Lower leg skin (tissue), 4 donors: Measurements from ENCODE around the gene NANOS1. TPM values are rescaled to one million over a fixed set of nuclear protein-coding genes. Genes with fewer than 3 reads are reported as not detected.
A peak's percentile ranks its signal among the peaks of the same experiment; 100 is the strongest.
"Not testable (repeated sequence)": the region's sequence is repeated elsewhere in the genome, so short reads cannot be mapped to it uniquely, and the experiment has no call there.

Source experiments
- DNase-seq, 2 donors: peaks; one replicate each; pipeline ENCODE4 v3.0.0-alpha.2; 2019; ENCODE audit warnings: low spot score in 2 of 2
- H3K4me3 ChIP-seq: fragments of 200-600 bp; sonication (generic); 2 replicates; pipeline ENCODE4 v1.5.1; 2017; ENCODE audit warnings: mild to moderate bottlenecking, low read depth; ENCODE audit not compliant: poor library complexity, severe bottlenecking
- CTCF ChIP-seq, 3 donors: fragments of 450-650 bp; IDR thresholded peaks; one replicate each; pipeline ENCODE4 v1.5.1; 2016; ENCODE audit warnings: antibody characterized with exemption in 3 of 3, mild to moderate bottlenecking in 3 of 3, moderate library complexity in 2 of 3
- POLR2A ChIP-seq, 2 donors: fragments of 450-650 bp; IDR thresholded peaks; one replicate each; pipeline ENCODE4 v1.6.1; 2016 to 2017; ENCODE audit warnings: antibody characterized with exemption in 2 of 2, mild to moderate bottlenecking in 1 of 2, moderate library complexity in 1 of 2
- WGBS, 2 donors: methylation state at CpG; one replicate each; pipeline ENCODE4 v1.1.5; 2018; 5-methylcytosine and 5-hydroxymethylcytosine counted together
- intact Hi-C: fragments of 100-400 bp; cut with DNase I; formaldehyde crosslinking; loops from one replicate; pipeline ENCODE4 v1.15.0; 2023; ENCODE audit warnings: low total_unique reads
- total RNA-seq, 4 donors: library from RNA; depleted of rRNA; stranded (reverse); fragments of >200 nt; gene quantifications; one replicate each; pipeline ENCODE4 v1.1.0, GENCODE V29; 2016

NANOS1 gene
- total RNA-seq, 4 donors from 2014 or later, result 0.34 to 3.6 (median 1.3) TPM

GRCh38 chr10:119023553-119023868, 6.0 kb upstream of the NANOS1 start:
- 46 to 79% methylated on average over 8 of the region's 8 CpGs for WGBS, 2 donors
- no peak overlapping the region for H3K4me3 ChIP-seq
- no peak for DNase-seq
- intact Hi-C loops, result no loop called here
- TF ChIP-seq POLR2A (IDR thresholded peaks at IDR 0.05), result no peak
- no peak for TF ChIP-seq CTCF (IDR thresholded peaks at IDR 0.05)

- intact Hi-C loops, result no loop called here
- H3K4me3 ChIP-seq, result no peak overlapping the region
- peak in 1 of 2 donors; percentile 48 for DNase-seq
- 67 to 71% methylated on average over 6 of the region's 6 CpGs for WGBS, 2 donors
- no peak for TF ChIP-seq POLR2A (IDR thresholded peaks at IDR 0.05)
- no peak for TF ChIP-seq CTCF (IDR thresholded peaks at IDR 0.05)
These were observed 4.6 kb upstream of the NANOS1 start for GRCh38 chr10:119024882-119025281.

GRCh38 chr10:119025336-119025735, 4.2 kb upstream of the NANOS1 start:
- WGBS, 2 donors, result 41 to 71% methylated on average over 5 to 6 of the region's 7 CpGs
- intact Hi-C loops, result no loop called here
- no peak for DNase-seq
- H3K4me3 ChIP-seq, result no peak overlapping the region
- no peak for TF ChIP-seq POLR2A (IDR thresholded peaks at IDR 0.05)
- TF ChIP-seq CTCF (IDR thresholded peaks at IDR 0.05), result no peak

- WGBS, 2 donors, result 69 to 74% methylated on average over 7 of the region's 7 CpGs
- H3K4me3 ChIP-seq, result no peak overlapping the region
- intact Hi-C loops, result no loop called here
- TF ChIP-seq POLR2A (IDR thresholded peaks at IDR 0.05) (no peak), CTCF (IDR thresholded peaks at IDR 0.05) (no peak)
- DNase-seq, result no peak
These were observed 3.7 kb upstream of the NANOS1 start for GRCh38 chr10:119025776-119026175.

- 70 to 72% methylated on average over 18 of the region's 18 CpGs for WGBS, 2 donors
- H3K4me3 ChIP-seq, result no peak overlapping the region
- intact Hi-C loops, result no loop called here
- DNase-seq, result no peak
- no peak for TF ChIP-seq CTCF (IDR thresholded peaks at IDR 0.05)
- no peak for TF ChIP-seq POLR2A (IDR thresholded peaks at IDR 0.05)
These were observed 3.0 kb upstream of the NANOS1 start for GRCh38 chr10:119026301-119027110.

GRCh38 chr10:119028445-119028899, 1.0 kb upstream of the NANOS1 start:
- intact Hi-C loops, DNase-seq, H3K4me3 ChIP-seq: not testable (repeated sequence)
- WGBS, 2 donors, result 78 to 81% methylated on average over 10 of the region's 10 CpGs
